Endothelial cell of umbilical vein (primary cell): ENCODE results near the gene CCNL2. TPM values are rescaled to one million over a fixed set of nuclear protein-coding genes. Genes with fewer than 3 reads are reported as not detected.

Experiments
- BruUV-seq: library from RNA; stranded (reverse); fragments of 400-500 nt; replicated peaks from 2 replicates; lab custom pipeline; 2021; lab: Mats Ljungman, UMichigan
- CTCF ChIA-PET: fragments of 300-600, 350-600 bp; sonication (Branson Sonifier 250); formaldehyde crosslinking; loops from one replicate; lab custom pipeline; 2021; ENCODE audit warnings: antibody characterized with exemption, inconsistent platforms; lab: Charles Lee
- POLR2A ChIA-PET: fragments of 300-600, 350-600 bp; sonication (Branson Sonifier 250); formaldehyde crosslinking; loops from one replicate; lab custom pipeline; 2021; ENCODE audit warnings: antibody characterized with exemption, inconsistent platforms; lab: Charles Lee
- DNase-seq: peaks from one replicate; pipeline ENCODE4 v3.0.0-alpha.2; 2011; ENCODE audit warnings: low read depth, low spot score
- FAIRE-seq: peaks from 2 replicates; lab custom pipeline; 2011; peaks lifted over from hg19 to GRCh38; lab: Jason Lieb, UNC
- H2AFZ ChIP-seq: 2 replicates; pipeline ENCODE4 v1.6.0; 2012; ENCODE audit warnings: low read depth, low read length, control low read depth, inconsistent platforms
- H3K27ac ChIP-seq: 2 replicates; pipeline ENCODE4 v1.5.1; 2011; ENCODE audit warnings: low read depth, mild to moderate bottlenecking, control low read depth, low read length, moderate library complexity; ENCODE audit not compliant: insufficient read depth
- H3K27me3 ChIP-seq, 2 experiments: 2 replicates each; pipeline versions ENCODE4 v1.6.0 to v1.6.1; 2011; ENCODE audit warnings: low read length in 2 of 2, mixed read lengths in 1 of 2; ENCODE audit not compliant: control insufficient read depth in 2 of 2, insufficient read depth in 2 of 2
- H3K36me3 ChIP-seq, 2 experiments: 2 replicates in 1 of 2; 3 replicates in 1 of 2; pipeline ENCODE4 v1.5.1; 2011; ENCODE audit warnings: low read length in 2 of 2, mild to moderate bottlenecking in 1 of 2, moderate library complexity in 1 of 2; ENCODE audit not compliant: control insufficient read depth in 2 of 2, insufficient read depth in 2 of 2; ENCODE audit errors: extremely low read depth in 1 of 2
- H3K4me1 ChIP-seq: 3 replicates; pipeline ENCODE4 v1.5.1; 2011; ENCODE audit warnings: mild to moderate bottlenecking, low read length; ENCODE audit not compliant: control insufficient read depth, insufficient read depth; ENCODE audit errors: extremely low read depth
- H3K4me2 ChIP-seq: 2 replicates; pipeline ENCODE4 v1.6.1; 2011; ENCODE audit warnings: low read length, control low read depth, mixed read lengths; ENCODE audit not compliant: insufficient read depth
- H3K4me3 ChIP-seq, 3 experiments: fragments of 200-600 bp in 1 of 3; sonication (generic), shearing (Covaris generic) in 1 of 3; replicated peaks in 1 of 3; 2 replicates each; pipeline ENCODE4 v1.5.1; 2011 to 2016; ENCODE audit warnings: control low read depth in 3 of 3, low read length in 3 of 3, mild to moderate bottlenecking in 2 of 3, inconsistent platforms in 1 of 3, low read depth in 1 of 3, moderate library complexity in 1 of 3; ENCODE audit not compliant: insufficient read depth in 1 of 3
- H3K79me2 ChIP-seq: 2 replicates; pipeline ENCODE4 v1.6.0; 2012; ENCODE audit warnings: low read length, inconsistent platforms; ENCODE audit not compliant: control insufficient read depth, insufficient read depth
- H3K9ac ChIP-seq: replicated peaks from 2 replicates; pipeline ENCODE3; 2011; ENCODE audit warnings: low read length, control low read depth; ENCODE audit not compliant: insufficient read depth; ENCODE audit errors: extremely low read depth
- H3K9me1 ChIP-seq: replicated peaks from 3 replicates; pipeline ENCODE4 v1.6.0; 2011; ENCODE audit warnings: mild to moderate bottlenecking, low read length; ENCODE audit not compliant: control insufficient read depth, insufficient read depth; ENCODE audit errors: extremely low read depth
- H3K9me3 ChIP-seq: replicated peaks from 2 replicates; pipeline ENCODE4 v1.5.1; 2012; ENCODE audit warnings: low read length, inconsistent platforms; ENCODE audit not compliant: control insufficient read depth, insufficient read depth
- H4K20me1 ChIP-seq: replicated peaks from 2 replicates; pipeline ENCODE3; 2011; ENCODE audit warnings: mild to moderate bottlenecking, low read length; ENCODE audit not compliant: control insufficient read depth, insufficient read depth; ENCODE audit errors: extremely low read depth
- EZH2 ChIP-seq: IDR thresholded peaks from 2 replicates; pipeline ENCODE4 v1.6.1; 2012; ENCODE audit warnings: borderline replicate concordance, low read depth, mild to moderate bottlenecking, moderate library complexity, low read length, inconsistent platforms; ENCODE audit not compliant: severe bottlenecking
- FOS ChIP-seq: IDR thresholded peaks from 2 replicates; pipeline ENCODE4 v1.6.1; 2011; ENCODE audit warnings: mild to moderate bottlenecking, low read length, moderate library complexity, borderline replicate concordance; ENCODE audit not compliant: insufficient read depth
- GATA2 ChIP-seq: IDR thresholded peaks from 2 replicates; pipeline ENCODE4 v1.7.0; 2011; ENCODE audit warnings: low read depth, mild to moderate bottlenecking, moderate library complexity, mixed read lengths, low read length; ENCODE audit not compliant: insufficient read length, insufficient read depth
- JUN ChIP-seq: IDR thresholded peaks from 2 replicates; pipeline ENCODE4 v1.6.1; 2011; ENCODE audit warnings: borderline replicate concordance, low read depth; ENCODE audit not compliant: insufficient read length, insufficient read depth
- MYC ChIP-seq: IDR thresholded peaks from one replicate; pipeline ENCODE4 v1.6.1; 2011; ENCODE audit warnings: mild to moderate bottlenecking, low read depth, low read length
- POLR2A ChIP-seq: IDR thresholded peaks from 2 replicates; pipeline ENCODE4 v1.6.1; 2012; ENCODE audit warnings: low read depth, mild to moderate bottlenecking, control low read depth, low read length
- POLR2AphosphoS5 ChIP-seq: IDR thresholded peaks from 2 replicates; pipeline ENCODE4 v1.6.1; 2012; ENCODE audit warnings: low read depth, mild to moderate bottlenecking, control low read depth, low read length, moderate library complexity; ENCODE audit not compliant: insufficient read depth
- dilution Hi-C: fragments of 300-500 bp; cut with MboI; formaldehyde crosslinking; loops from one replicate; pipeline ENCODE4 v1.15.0; 2019; ENCODE audit warnings: low sequenced_read_pairs; ENCODE audit not compliant: extremely low pct_ligation_motif_present
- intact Hi-C: fragments of 100-400 bp; cut with micrococcal nuclease; formaldehyde crosslinking; loops from one replicate; pipeline ENCODE4 v1.10.0; 2022
- polyA plus RNA-seq, 4 experiments: library from polyadenylated mRNA; depleted of rRNA in 3 of 4; stranded (reverse) in 3 of 4; unstranded in 1 of 4; fragments of >200 nt; gene quantifications; 2 replicates each; pipeline versions ENCODE4 v1.2.1 to v1.2.3, GENCODE V29; 2011 to 2012; ENCODE audit warnings: missing spikeins in 1 of 4
- total RNA-seq: library from RNA; stranded (reverse); gene quantifications from 2 replicates; pipeline ENCODE4 v1.2.3, GENCODE V29; 2021
- TF ChIP-seq, protein P1 (sequence below), 2 donors: IDR thresholded peaks; 1 replicate in 1 of 2; 2 replicates in 1 of 2; pipeline ENCODE4 v1.5.1; 2011; ENCODE audit warnings: low read length in 2 of 2, mild to moderate bottlenecking in 2 of 2, moderate library complexity in 2 of 2, control low read depth in 1 of 2, inconsistent platforms in 1 of 2, low read depth in 1 of 2; ENCODE audit not compliant: insufficient read depth in 1 of 2; ENCODE audit errors: extremely low read depth in 1 of 2
- TF ChIP-seq, protein P2 (sequence below): IDR thresholded peaks from 2 replicates; pipeline ENCODE4 v1.6.1; 2011; ENCODE audit not compliant: insufficient read depth, insufficient read length

The CCNL2 gene
- total and polyA plus RNA-seq, 2 donors (not counting 3 experiments of a cell fraction or from before 2014, with no cell fraction given) = 188 to 209 TPM

- Histone ChIP-seq H4K20me1 (no peaks in the 10 kb centered on the region), H3K4me2 (no peak overlapping the region), H3K9me1 (no peaks in the 10 kb centered on the region), H3K9ac (no peak overlapping the region), H3K36me3 (peaks cover 0 to 3% of the 10 kb centered on the region in 2 experiments), H3K27ac (no peak overlapping the region), H3K9me3 (no peaks in the 10 kb centered on the region), H3K4me3 (no peak overlapping the region), H3K4me1 (peaks cover 13% of the 10 kb centered on the region), H3K79me2 (peaks cover 19% of the 10 kb centered on the region), H2AFZ (no peak overlapping the region), H3K27me3 (no peaks in the 10 kb centered on the region)
- ChIA-PET POLR2A (no interaction called here), CTCF (interaction anchor here (1.1 to 2.4 kb wide), 10 partner anchors 14 to 70 kb away, joined by 3 to 9 read pairs (median 4); partner anchors contain the start of genes CCNL2 and DVL1)
- FAIRE-seq (no peak), DNase-seq (no peak)
- dilution Hi-C loops (no loop called here), intact Hi-C loops (no loop called here)
- BruUV-seq = no TSS peak
- TF ChIP-seq POLR2AphosphoS5 (no peak), MYC (no peak), EZH2 (no peak), GATA2 (no peak), POLR2A (no peak), FOS (no peak), JUN (no peak)
- TF ChIP-seq, protein P1, sequence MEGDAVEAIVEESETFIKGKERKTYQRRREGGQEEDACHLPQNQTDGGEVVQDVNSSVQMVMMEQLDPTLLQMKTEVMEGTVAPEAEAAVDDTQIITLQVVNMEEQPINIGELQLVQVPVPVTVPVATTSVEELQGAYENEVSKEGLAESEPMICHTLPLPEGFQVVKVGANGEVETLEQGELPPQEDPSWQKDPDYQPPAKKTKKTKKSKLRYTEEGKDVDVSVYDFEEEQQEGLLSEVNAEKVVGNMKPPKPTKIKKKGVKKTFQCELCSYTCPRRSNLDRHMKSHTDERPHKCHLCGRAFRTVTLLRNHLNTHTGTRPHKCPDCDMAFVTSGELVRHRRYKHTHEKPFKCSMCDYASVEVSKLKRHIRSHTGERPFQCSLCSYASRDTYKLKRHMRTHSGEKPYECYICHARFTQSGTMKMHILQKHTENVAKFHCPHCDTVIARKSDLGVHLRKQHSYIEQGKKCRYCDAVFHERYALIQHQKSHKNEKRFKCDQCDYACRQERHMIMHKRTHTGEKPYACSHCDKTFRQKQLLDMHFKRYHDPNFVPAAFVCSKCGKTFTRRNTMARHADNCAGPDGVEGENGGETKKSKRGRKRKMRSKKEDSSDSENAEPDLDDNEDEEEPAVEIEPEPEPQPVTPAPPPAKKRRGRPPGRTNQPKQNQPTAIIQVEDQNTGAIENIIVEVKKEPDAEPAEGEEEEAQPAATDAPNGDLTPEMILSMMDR (IDR thresholded peaks at IDR 0.05; ENCODE audit: extremely low read depth in 1 of 2, insufficient read depth in 1 of 2, low read depth in 1 of 2, low read length in 2 of 2) = no peak
- TF ChIP-seq, protein P2, sequence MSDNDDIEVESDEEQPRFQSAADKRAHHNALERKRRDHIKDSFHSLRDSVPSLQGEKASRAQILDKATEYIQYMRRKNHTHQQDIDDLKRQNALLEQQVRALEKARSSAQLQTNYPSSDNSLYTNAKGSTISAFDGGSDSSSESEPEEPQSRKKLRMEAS = no peak
Observed at GRCh38 chr1:1371364-1371745, 27.8 kb downstream of the CCNL2 start.
